ENCODE results near the gene CFI. TPM values are rescaled to one million over a fixed set of nuclear protein-coding genes. Genes with fewer than 3 reads are reported as not detected.

The CFI gene
- total and polyA plus RNA-seq, 2 experiments from 2014 or later = 112 to 163 TPM

DNA sequence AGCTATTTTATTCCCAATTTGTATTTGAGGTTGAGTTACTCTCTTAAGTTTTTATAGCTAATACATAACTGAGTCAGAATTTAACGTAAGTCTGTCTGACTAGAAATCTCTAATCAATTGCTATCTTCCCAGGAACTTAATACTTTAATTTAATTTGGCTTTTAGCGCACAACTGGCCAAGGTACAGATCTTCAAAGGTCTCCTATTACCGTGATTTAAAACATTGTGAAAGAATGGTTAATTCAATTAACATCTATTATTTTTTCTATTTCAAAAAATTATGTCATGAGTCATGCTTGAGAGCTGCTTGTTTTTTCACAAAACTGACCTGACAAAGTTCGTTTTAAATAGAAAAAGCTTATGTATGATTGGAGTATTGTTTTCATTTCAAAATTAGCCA, 49.9 kb downstream of the CFI start:
- Histone ChIP-seq H3K9me2 (replicated peaks; ENCODE audit: insufficient read depth) (no peaks in the 10 kb centered on the region), H4K20me1 (ENCODE audit: insufficient read depth, poor library complexity, severe bottlenecking) (no peaks in the 10 kb centered on the region), H3K36me3 (replicated peaks; ENCODE audit: insufficient read depth, low read depth) (no peaks in the 10 kb centered on the region), H3K4me1 (ENCODE audit: insufficient read depth) (no peaks in the 10 kb centered on the region), H3K4me3 (no peak overlapping the region), H2AFZ (no peak overlapping the region), H3K9me3 (ENCODE audit: low read depth) (no peaks in the 10 kb centered on the region), H3K27ac (no peak overlapping the region), H3K79me2 (no peaks in the 10 kb centered on the region), H3K4me2 (no peak overlapping the region), H3K27me3 (no peaks in the 10 kb centered on the region)
- WGBS (ENCODE audit: low lambda C conversion rate, missing lambda C conversion rate) = 85% methylated on average over 4 of the region's 4 CpGs
- DNase-seq (ENCODE audit: low spot score) = no peak
- no peak for TF ChIP-seq EZH2 (IDR thresholded peaks at IDR 0.05; ENCODE audit: borderline replicate concordance)
- TF ChIP-seq EZH2phosphoT487 (IDR thresholded peaks at IDR 0.05; ENCODE audit: low read depth, severe bottlenecking, unreplicated experiment) = no peak
- TF ChIP-seq, protein P1, sequence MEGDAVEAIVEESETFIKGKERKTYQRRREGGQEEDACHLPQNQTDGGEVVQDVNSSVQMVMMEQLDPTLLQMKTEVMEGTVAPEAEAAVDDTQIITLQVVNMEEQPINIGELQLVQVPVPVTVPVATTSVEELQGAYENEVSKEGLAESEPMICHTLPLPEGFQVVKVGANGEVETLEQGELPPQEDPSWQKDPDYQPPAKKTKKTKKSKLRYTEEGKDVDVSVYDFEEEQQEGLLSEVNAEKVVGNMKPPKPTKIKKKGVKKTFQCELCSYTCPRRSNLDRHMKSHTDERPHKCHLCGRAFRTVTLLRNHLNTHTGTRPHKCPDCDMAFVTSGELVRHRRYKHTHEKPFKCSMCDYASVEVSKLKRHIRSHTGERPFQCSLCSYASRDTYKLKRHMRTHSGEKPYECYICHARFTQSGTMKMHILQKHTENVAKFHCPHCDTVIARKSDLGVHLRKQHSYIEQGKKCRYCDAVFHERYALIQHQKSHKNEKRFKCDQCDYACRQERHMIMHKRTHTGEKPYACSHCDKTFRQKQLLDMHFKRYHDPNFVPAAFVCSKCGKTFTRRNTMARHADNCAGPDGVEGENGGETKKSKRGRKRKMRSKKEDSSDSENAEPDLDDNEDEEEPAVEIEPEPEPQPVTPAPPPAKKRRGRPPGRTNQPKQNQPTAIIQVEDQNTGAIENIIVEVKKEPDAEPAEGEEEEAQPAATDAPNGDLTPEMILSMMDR (IDR thresholded peaks at IDR 0.05; ENCODE audit: poor library complexity) = no peak

DNA sequence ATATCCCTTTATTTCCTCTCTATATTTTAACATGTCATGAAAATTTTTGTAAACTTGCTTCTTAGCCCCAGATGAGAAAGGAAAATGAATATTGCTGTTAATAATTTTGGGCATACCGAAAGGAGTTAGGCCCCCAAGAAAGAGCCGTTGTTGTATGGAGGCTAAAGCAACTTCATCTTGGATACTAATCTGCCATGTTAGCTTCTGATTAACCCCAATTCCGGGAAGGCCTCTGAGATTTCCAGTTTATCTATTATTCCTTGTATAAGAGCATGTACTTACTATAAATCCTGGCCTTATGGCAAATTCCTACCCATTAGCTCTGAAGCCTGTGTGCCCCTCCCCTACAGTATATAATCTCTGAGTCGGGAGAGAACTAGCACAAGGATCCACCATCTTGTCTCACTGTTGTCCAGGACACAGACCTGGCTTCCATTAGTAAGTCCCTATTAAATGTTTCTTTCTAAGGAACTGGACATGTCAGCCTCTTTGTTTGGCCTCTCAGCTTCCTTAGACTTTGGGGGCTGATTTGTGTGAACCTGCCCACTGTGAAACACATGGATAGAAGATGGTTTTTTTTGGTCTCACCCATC, 51.1 kb downstream of the CFI start:
- H4K20me1 ChIP-seq (ENCODE audit: insufficient read depth, poor library complexity, severe bottlenecking) = no peaks in the 10 kb centered on the region
- no peak overlapping the region for H3K27ac ChIP-seq
- DNase-seq (ENCODE audit: low spot score) = no peak
- no peaks in the 10 kb centered on the region for H3K79me2 ChIP-seq
- 82% methylated on average over 4 of the region's 4 CpGs for WGBS (ENCODE audit: low lambda C conversion rate, missing lambda C conversion rate)
- H3K9me2 ChIP-seq (replicated peaks; ENCODE audit: insufficient read depth) = no peaks in the 10 kb centered on the region
- no peaks in the 10 kb centered on the region for H3K4me1 ChIP-seq (ENCODE audit: insufficient read depth)
- no peaks in the 10 kb centered on the region for H3K36me3 ChIP-seq (replicated peaks; ENCODE audit: insufficient read depth, low read depth)
- TF ChIP-seq EZH2phosphoT487 (IDR thresholded peaks at IDR 0.05; ENCODE audit: low read depth, severe bottlenecking, unreplicated experiment) (no peak), EZH2 (IDR thresholded peaks at IDR 0.05; ENCODE audit: borderline replicate concordance) (no peak)
- TF ChIP-seq, protein P1 (IDR thresholded peaks at IDR 0.05; ENCODE audit: poor library complexity) = no peak
- no peak overlapping the region for H3K4me2 ChIP-seq
- H3K9me3 ChIP-seq (ENCODE audit: low read depth) = no peaks in the 10 kb centered on the region
- H3K27me3 ChIP-seq = no peaks in the 10 kb centered on the region
- no peak overlapping the region for H2AFZ ChIP-seq
- no peak overlapping the region for H3K4me3 ChIP-seq

DNA sequence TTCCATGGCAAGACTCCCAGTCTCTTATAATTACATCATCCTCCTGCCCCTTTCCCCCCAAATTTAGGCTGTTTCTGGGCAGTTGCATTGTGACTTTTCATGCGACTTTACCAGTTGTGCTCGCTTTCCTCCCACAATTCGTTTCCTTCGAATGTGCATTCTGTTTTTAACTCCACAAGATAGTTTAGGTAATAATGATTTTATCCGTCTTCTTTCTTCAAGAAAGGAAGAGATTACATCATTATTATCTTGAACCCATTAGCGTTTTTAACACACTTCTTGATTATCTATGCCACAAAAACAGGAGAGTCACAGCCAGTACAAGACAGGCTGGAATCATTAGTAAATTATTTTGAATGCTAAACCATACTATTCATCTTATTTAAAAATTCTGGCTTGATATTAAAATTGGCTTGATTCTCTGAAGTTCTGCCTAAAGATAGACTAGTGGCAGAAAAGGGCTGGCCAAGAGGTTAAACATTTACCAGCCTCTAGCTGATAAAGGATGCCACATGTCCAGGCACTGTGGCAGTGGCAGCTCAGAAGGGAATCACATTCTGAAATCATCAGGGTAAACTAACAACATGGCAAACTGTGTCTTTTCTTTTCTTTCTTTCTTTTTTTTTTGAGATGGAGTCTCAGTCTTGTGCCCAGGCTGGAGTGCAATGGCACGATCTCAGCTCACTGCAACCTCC, 52.3 kb downstream of the CFI start:
- no peak overlapping the region for H2AFZ ChIP-seq
- WGBS (ENCODE audit: low lambda C conversion rate, missing lambda C conversion rate) = 82% methylated on average over 7 of the region's 7 CpGs
- TF ChIP-seq EZH2phosphoT487 (IDR thresholded peaks at IDR 0.05; ENCODE audit: low read depth, severe bottlenecking, unreplicated experiment) = no peak
- TF ChIP-seq, protein P1 (IDR thresholded peaks at IDR 0.05; ENCODE audit: poor library complexity) = no peak
- TF ChIP-seq EZH2 (IDR thresholded peaks at IDR 0.05; ENCODE audit: borderline replicate concordance) = no peak

More for the DNA sequence above, 52.3 kb downstream of the CFI start:
- H3K36me3 ChIP-seq (replicated peaks; ENCODE audit: insufficient read depth, low read depth) = no peaks in the 10 kb centered on the region
- H3K9me2 ChIP-seq (replicated peaks; ENCODE audit: insufficient read depth) = no peaks in the 10 kb centered on the region
- H3K9me3 ChIP-seq (ENCODE audit: low read depth) = no peaks in the 10 kb centered on the region
- H3K27ac ChIP-seq = no peak overlapping the region
- H3K4me3 ChIP-seq = no peak overlapping the region
- H3K27me3 ChIP-seq = no peaks in the 10 kb centered on the region
- no peak for DNase-seq (ENCODE audit: low spot score)
- no peak overlapping the region for H3K4me2 ChIP-seq
- H3K4me1 ChIP-seq (ENCODE audit: insufficient read depth) = no peaks in the 10 kb centered on the region
- no peaks in the 10 kb centered on the region for H3K79me2 ChIP-seq
- no peaks in the 10 kb centered on the region for H4K20me1 ChIP-seq (ENCODE audit: insufficient read depth, poor library complexity, severe bottlenecking)

Data from hepatocyte (in vitro differentiated cells).